Measurements from ENCODE around the gene CNTNAP1. TPM values are rescaled to one million over a fixed set of nuclear protein-coding genes. Genes with fewer than 3 reads are reported as not detected.

CNTNAP1 gene
- total and polyA plus RNA-seq, 2 donors, result 14.6 to 20.1 TPM

- H3K27ac ChIP-seq (ENCODE audit: low read depth), result no peak overlapping the region
- 81% methylated on average over 14 of the region's 14 CpGs for WGBS
- no peak overlapping the region for H3K4me3 ChIP-seq (ENCODE audit: low read depth, low read length)
- H3K36me3 ChIP-seq (ENCODE audit: insufficient read depth), result no peaks in the 10 kb centered on the region
- H3K4me1 ChIP-seq (ENCODE audit: insufficient read depth), result no peaks in the 10 kb centered on the region
- DNase-seq (ENCODE audit: extremely low spot score), result no peak
Measured at GRCh38 chr17:42685831-42686230, 3.5 kb downstream of the CNTNAP1 start.

DNA sequence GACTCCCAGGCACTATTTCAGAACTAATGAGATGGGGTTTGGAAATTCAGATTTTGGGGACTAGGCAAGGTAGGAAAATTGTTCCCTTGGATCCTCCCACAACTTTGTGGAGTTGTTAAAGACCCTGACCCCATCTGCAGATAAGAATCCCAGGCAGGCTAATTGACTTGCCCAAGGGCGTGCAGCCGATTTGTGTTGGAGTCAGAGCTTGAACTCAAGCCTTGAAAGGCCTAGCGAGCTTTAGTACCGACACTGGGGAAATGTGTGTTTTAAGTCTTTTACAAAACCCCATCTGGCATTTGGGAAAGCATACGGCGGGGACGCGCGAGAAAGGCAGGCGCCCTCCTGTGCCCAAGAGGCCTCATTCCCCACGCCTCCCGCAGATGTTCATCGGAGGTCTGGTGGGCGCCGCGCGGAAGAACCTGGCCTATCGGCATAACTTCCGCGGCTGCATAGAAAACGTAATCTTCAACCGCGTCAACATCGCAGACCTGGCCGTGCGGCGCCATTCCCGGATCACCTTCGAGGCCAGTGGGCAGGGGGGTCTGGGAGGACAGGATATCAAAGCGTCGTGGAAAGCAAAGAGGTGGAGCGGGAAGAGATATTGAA is 4.3 kb downstream of the CNTNAP1 start:
- no peak for DNase-seq (ENCODE audit: extremely low spot score)
- Histone ChIP-seq H3K36me3 (ENCODE audit: insufficient read depth) (no peaks in the 10 kb centered on the region), H3K27ac (ENCODE audit: low read depth) (no peak overlapping the region), H3K4me3 (ENCODE audit: low read depth, low read length) (no peak overlapping the region), H3K4me1 (ENCODE audit: insufficient read depth) (no peaks in the 10 kb centered on the region)
- 76% methylated on average over 32 of the region's 32 CpGs for WGBS

DNA sequence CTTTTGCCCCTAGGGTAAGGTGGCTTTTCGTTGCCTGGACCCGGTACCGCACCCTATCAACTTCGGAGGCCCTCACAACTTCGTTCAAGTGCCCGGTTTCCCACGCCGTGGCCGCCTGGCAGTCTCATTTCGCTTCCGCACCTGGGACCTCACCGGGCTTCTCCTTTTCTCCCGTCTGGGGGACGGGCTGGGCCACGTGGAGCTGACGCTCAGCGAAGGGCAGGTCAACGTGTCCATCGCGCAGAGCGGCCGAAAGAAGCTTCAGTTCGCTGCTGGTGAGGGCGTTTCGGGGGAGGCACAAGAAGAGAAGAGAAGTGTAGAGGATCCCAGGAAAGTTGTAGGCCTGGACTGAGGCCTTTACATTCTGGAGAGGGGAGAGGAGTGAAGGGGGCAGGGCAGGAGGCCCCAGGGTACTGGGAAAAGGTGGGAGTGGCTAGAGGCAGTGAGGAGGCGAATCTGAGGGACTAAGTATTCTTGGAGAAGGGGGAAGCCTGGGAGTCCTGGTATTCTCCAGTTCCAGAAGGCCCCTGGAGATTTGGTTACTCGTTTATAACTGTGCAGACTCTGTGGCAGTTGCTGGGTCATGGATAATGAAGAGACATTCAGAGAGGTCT is 5.5 kb downstream of the CNTNAP1 start:
- no peak overlapping the region for H3K4me3 ChIP-seq (ENCODE audit: low read depth, low read length)
- no peak for DNase-seq (ENCODE audit: extremely low spot score)
- H3K36me3 ChIP-seq (ENCODE audit: insufficient read depth), result no peaks in the 10 kb centered on the region
- no peak overlapping the region for H3K27ac ChIP-seq (ENCODE audit: low read depth)
- WGBS, result 76% methylated on average over 27 of the region's 27 CpGs
- H3K4me1 ChIP-seq (ENCODE audit: insufficient read depth), result no peaks in the 10 kb centered on the region

- no peak overlapping the region for H3K4me3 ChIP-seq (ENCODE audit: low read depth, low read length)
- H3K4me1 ChIP-seq (ENCODE audit: insufficient read depth), result no peaks in the 10 kb centered on the region
- 80% methylated on average over 10 of the region's 10 CpGs for WGBS
- no peak overlapping the region for H3K27ac ChIP-seq (ENCODE audit: low read depth)
- no peak for DNase-seq (ENCODE audit: extremely low spot score)
- H3K36me3 ChIP-seq (ENCODE audit: insufficient read depth), result no peaks in the 10 kb centered on the region
Measured at GRCh38 chr17:42690596-42690995, 8.3 kb downstream of the CNTNAP1 start.

DNA sequence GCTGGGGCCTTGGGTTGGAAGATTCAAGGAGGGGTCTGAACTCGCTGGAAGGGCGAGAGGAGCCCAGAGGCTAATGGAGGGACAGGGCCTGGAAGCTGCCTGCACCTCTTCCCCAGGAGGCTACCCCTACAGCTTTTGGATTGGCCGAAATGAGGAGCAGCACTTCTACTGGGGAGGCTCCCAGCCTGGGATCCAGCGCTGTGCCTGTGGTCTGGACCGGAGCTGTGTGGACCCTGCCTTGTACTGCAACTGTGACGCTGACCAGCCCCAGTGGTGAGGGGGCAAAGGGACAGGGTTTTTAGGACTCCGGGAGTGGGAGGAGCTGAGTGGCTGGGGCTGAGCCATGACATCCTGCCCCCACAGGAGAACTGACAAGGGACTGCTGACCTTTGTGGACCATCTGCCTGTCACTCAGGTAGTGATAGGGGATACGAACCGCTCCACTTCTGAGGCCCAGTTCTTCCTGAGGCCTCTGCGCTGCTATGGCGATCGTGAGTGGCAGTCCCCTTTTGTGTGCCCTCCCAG is 8.8 kb downstream of the CNTNAP1 start:
- no peak overlapping the region for H3K4me3 ChIP-seq (ENCODE audit: low read depth, low read length)
- no peaks in the 10 kb centered on the region for H3K36me3 ChIP-seq (ENCODE audit: insufficient read depth)
- 87% methylated on average over 12 of the region's 12 CpGs for WGBS
- H3K27ac ChIP-seq (ENCODE audit: low read depth), result no peak overlapping the region
- DNase-seq (ENCODE audit: extremely low spot score), result no peak
- H3K4me1 ChIP-seq (ENCODE audit: insufficient read depth), result no peaks in the 10 kb centered on the region

- Histone ChIP-seq H3K27ac (ENCODE audit: low read depth) (no peak overlapping the region), H3K4me3 (ENCODE audit: low read depth, low read length) (no peak overlapping the region), H3K36me3 (ENCODE audit: insufficient read depth) (no peaks in the 10 kb centered on the region), H3K4me1 (ENCODE audit: insufficient read depth) (no peaks in the 10 kb centered on the region)
- WGBS, result 79% methylated on average over 11 of the region's 11 CpGs
- DNase-seq (ENCODE audit: extremely low spot score), result no peak
Measured at GRCh38 chr17:42692489-42692888, 10.2 kb downstream of the CNTNAP1 start.

DNA sequence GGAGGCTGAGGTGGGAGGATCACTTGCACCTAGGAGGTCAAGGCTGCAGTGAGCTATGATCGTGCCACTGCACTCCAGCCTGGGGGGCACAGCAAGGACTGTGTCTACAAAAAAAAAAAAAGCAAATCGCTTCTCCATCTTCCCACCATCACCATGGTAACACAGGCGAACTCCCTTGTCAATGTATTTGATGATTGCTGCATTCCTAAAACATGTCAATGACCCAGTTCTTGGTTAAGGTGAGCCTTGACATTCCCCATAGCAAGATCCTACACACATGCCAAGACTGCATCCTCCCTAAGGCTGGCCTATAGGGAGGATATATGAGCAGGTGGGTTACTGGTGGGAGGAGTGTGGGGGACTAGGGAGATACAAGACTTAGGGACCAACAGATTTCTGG is 12.2 kb downstream of the CNTNAP1 start:
- Histone ChIP-seq H3K4me3 (ENCODE audit: low read depth, low read length) (no peak overlapping the region), H3K36me3 (ENCODE audit: insufficient read depth) (no peaks in the 10 kb centered on the region), H3K4me1 (ENCODE audit: insufficient read depth) (no peaks in the 10 kb centered on the region), H3K27ac (ENCODE audit: low read depth) (no peak overlapping the region)
- DNase-seq (ENCODE audit: extremely low spot score), result no peak
- 92% methylated on average over 3 of the region's 3 CpGs for WGBS

- 90% methylated on average over 20 of the region's 20 CpGs for WGBS
- Histone ChIP-seq H3K4me1 (ENCODE audit: insufficient read depth) (no peaks in the 10 kb centered on the region), H3K36me3 (ENCODE audit: insufficient read depth) (no peaks in the 10 kb centered on the region), H3K4me3 (ENCODE audit: low read depth, low read length) (no peak overlapping the region), H3K27ac (ENCODE audit: low read depth) (no peak overlapping the region)
- no peak for DNase-seq (ENCODE audit: extremely low spot score)
Measured at GRCh38 chr17:42695500-42695899, 13.2 kb downstream of the CNTNAP1 start.

- no peak for DNase-seq (ENCODE audit: extremely low spot score)
- Histone ChIP-seq H3K27ac (ENCODE audit: low read depth) (no peak overlapping the region), H3K4me1 (ENCODE audit: insufficient read depth) (no peaks in the 10 kb centered on the region), H3K36me3 (ENCODE audit: insufficient read depth) (no peaks in the 10 kb centered on the region), H3K4me3 (ENCODE audit: low read depth, low read length) (no peak overlapping the region)
- WGBS, result 92% methylated on average over 19 of the region's 19 CpGs
Measured at GRCh38 chr17:42697108-42697811, 14.9 kb downstream of the CNTNAP1 start.

DNA sequence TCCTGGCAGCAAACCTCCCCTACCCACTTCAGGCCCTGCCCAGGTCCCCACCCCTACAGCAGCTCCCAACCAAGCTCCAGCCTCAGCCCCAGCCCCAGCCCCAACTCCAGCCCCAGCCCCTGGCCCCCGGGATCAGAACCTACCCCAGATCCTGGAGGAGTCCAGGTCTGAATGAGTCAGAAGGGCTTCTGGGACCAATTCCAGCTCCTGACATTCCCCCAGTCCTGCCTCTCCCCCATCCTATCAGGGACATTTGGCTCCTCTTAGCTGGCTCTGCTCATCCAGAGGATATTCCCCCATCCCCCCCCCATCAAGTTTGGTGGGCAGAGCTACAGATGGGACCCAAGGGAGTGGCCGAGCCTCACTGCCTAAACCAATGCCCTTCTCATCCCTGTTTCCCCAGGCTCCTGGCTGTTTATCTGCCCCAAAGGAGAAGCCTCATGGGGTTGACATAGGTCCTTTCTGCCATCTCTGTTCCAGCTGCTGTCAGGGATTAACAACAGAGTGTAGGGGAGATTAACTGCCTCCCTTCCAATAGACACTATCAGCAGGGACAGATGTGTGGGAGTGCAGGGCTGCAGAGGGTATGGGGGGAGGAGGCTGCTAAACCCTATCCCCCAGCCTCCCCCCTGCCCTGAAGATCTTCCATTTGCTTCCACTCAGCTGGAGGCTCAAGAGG is 16.5 kb downstream of the CNTNAP1 start:
- H3K4me1 ChIP-seq (ENCODE audit: insufficient read depth), result no peaks in the 10 kb centered on the region
- no peak for DNase-seq (ENCODE audit: extremely low spot score)
- H3K27ac ChIP-seq (ENCODE audit: low read depth), result no peak overlapping the region
- 26% methylated on average over 2 of the region's 2 CpGs for WGBS
- no peaks in the 10 kb centered on the region for H3K36me3 ChIP-seq (ENCODE audit: insufficient read depth)
- no peak overlapping the region for H3K4me3 ChIP-seq (ENCODE audit: low read depth, low read length)

DNA sequence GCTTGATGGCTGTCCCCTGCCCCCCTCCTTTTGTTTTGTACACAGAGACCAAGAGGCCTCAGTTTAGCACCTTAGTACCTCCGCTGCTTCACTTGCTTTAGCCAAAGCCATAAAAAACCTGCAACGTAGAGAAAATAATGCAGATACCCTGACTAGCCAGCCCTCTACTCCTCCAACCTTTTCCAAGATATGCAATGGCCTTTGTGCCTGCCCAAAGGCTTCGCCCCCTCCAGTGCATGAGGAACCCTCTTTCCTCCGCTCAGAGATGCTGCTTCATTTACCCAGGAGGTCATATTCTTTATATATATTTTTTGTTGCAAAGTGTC is 17.0 kb downstream of the CNTNAP1 start:
- 76% methylated on average over 4 of the region's 4 CpGs for WGBS
- no peaks in the 10 kb centered on the region for H3K4me1 ChIP-seq (ENCODE audit: insufficient read depth)
- H3K36me3 ChIP-seq (ENCODE audit: insufficient read depth), result no peaks in the 10 kb centered on the region
- no peak overlapping the region for H3K4me3 ChIP-seq (ENCODE audit: low read depth, low read length)
- no peak for DNase-seq (ENCODE audit: extremely low spot score)
- H3K27ac ChIP-seq (ENCODE audit: low read depth), result no peak overlapping the region

DNA sequence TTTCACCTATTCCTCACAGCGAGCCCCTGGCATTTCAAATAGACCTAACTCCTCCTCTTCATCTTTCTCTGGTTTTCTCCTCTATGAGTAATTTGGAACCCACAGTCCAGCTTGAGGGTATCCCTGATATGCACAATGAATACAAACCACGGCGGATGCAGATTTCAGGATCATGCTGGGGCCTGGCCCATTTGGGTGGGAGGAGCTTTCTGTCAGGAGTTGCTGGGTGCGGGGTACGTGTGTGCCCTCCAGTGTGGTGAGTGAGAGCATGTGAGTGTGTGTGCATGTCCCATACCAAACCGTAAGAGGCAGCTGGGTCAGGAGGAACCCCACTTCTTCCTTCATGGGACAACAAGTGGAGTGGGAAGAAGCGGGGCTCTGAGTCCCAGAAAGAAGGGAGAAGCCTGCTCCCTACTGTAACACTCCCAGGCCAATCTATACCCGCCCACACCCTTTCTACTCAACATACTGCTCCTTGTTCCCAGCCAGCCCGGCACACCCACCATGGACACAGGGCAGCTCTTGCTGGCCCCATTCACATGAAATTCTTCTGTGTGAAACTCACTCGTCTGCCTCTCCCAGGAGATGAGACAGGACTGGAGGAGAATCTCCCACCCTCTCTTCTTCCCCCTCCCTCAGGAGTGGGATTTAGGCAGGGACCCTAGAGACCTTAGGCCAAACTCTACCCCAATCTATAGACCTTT is 18.4 kb downstream of the CNTNAP1 start:
- H3K4me3 ChIP-seq (ENCODE audit: low read depth, low read length), result no peak overlapping the region
- WGBS, result 81% methylated on average over 10 of the region's 10 CpGs
- H3K4me1 ChIP-seq (ENCODE audit: insufficient read depth), result no peaks in the 10 kb centered on the region
- no peaks in the 10 kb centered on the region for H3K36me3 ChIP-seq (ENCODE audit: insufficient read depth)
- H3K27ac ChIP-seq (ENCODE audit: low read depth), result no peak overlapping the region
- no peak for DNase-seq (ENCODE audit: extremely low spot score)

GRCh38 chr17:42702446-42702845 is 20.1 kb downstream of the CNTNAP1 start:
- Histone ChIP-seq H3K4me3 (ENCODE audit: low read depth, low read length) (no peak overlapping the region), H3K27ac (ENCODE audit: low read depth) (no peak overlapping the region), H3K4me1 (ENCODE audit: insufficient read depth) (no peaks in the 10 kb centered on the region), H3K36me3 (ENCODE audit: insufficient read depth) (no peaks in the 10 kb centered on the region)
- WGBS, result 86% methylated on average over 11 of the region's 11 CpGs
- no peak for DNase-seq (ENCODE audit: extremely low spot score)

All from urinary bladder (tissue), 4 donors.